Measurements from ENCODE around the gene MOB3B.

DNA sequence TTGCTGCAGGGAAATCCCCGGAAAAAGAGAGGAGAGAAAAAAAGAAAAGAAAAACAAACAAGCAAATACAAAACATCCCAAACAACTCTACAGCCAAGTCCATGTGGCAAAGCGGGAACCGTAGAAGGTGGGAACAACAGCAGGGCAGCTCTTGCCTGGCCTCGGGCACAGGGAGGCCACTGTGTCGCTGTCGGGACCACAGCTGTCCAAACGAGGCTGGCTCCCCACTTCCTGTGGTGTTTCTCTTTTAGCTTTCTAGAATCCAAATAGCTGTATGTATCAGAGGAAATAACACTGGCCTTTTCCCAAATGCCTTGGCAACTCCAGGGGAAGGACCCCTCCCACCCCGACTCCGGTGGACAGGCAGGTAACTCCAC is 191.1 kb downstream of the MOB3B start:
- TF ChIP-seq, protein P1, sequence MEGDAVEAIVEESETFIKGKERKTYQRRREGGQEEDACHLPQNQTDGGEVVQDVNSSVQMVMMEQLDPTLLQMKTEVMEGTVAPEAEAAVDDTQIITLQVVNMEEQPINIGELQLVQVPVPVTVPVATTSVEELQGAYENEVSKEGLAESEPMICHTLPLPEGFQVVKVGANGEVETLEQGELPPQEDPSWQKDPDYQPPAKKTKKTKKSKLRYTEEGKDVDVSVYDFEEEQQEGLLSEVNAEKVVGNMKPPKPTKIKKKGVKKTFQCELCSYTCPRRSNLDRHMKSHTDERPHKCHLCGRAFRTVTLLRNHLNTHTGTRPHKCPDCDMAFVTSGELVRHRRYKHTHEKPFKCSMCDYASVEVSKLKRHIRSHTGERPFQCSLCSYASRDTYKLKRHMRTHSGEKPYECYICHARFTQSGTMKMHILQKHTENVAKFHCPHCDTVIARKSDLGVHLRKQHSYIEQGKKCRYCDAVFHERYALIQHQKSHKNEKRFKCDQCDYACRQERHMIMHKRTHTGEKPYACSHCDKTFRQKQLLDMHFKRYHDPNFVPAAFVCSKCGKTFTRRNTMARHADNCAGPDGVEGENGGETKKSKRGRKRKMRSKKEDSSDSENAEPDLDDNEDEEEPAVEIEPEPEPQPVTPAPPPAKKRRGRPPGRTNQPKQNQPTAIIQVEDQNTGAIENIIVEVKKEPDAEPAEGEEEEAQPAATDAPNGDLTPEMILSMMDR (IDR thresholded peaks at IDR 0.05; ENCODE audit: low read depth, low read length, poor library complexity, severe bottlenecking): no peak
- no peak for TF ChIP-seq EZH2phosphoT487 (IDR thresholded peaks at IDR 0.05; ENCODE audit: borderline replicate concordance, low read length)
